ENCODE results near the gene MACROD2.

MACROD2 gene

GRCh38 chr20:14342918-14343317 lies 347.6 kb downstream of the MACROD2 start:
- H3K4me3 ChIP-seq (ENCODE audit: low read depth, low read length) = no peak overlapping the region
- no peak for TF ChIP-seq CTCF (IDR thresholded peaks at IDR 0.05; ENCODE audit: borderline replicate concordance, insufficient read depth, low read depth, low read length)

GRCh38 chr20:14343491-14344065 lies 348.3 kb downstream of the MACROD2 start:
- H3K4me3 ChIP-seq (ENCODE audit: low read depth, low read length) = no peak overlapping the region
- no peak for TF ChIP-seq CTCF (IDR thresholded peaks at IDR 0.05; ENCODE audit: borderline replicate concordance, insufficient read depth, low read depth, low read length)

GRCh38 chr20:14344746-14345145 lies 349.4 kb downstream of the MACROD2 start:
- H3K4me3 ChIP-seq (ENCODE audit: low read depth, low read length) = no peak overlapping the region
- TF ChIP-seq CTCF (IDR thresholded peaks at IDR 0.05; ENCODE audit: borderline replicate concordance, insufficient read depth, low read depth, low read length) = no peak

DNA sequence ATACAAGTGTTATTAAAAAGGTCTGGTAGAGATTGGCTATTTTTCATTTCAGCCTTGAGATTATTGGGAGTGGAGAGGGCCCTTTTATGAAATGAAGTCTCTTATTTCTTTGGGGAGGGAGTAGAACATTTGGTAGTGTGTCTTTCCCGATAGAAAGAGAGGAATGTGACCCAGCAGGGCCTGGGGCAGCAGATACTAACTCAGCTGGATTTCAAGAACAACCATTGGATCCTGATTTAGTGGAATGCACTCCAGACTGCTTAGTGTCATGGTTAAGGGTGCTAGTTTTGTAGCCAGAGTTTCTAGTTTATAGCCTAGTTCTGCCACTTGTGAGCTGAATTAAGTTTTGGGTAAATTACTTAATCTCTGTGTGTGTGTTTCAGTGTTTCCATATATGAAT lies 360.5 kb downstream of the MACROD2 start:
- no peak for TF ChIP-seq CTCF (IDR thresholded peaks at IDR 0.05; ENCODE audit: borderline replicate concordance, insufficient read depth, low read depth, low read length)
- no peak overlapping the region for H3K4me3 ChIP-seq (ENCODE audit: low read depth, low read length)

GRCh38 chr20:14360416-14360815 lies 365.1 kb downstream of the MACROD2 start:
- no peak for TF ChIP-seq CTCF (IDR thresholded peaks at IDR 0.05; ENCODE audit: borderline replicate concordance, insufficient read depth, low read depth, low read length)
- H3K4me3 ChIP-seq (ENCODE audit: low read depth, low read length) = no peak overlapping the region

GRCh38 chr20:14361509-14362345 lies 366.4 kb downstream of the MACROD2 start:
- no peak for TF ChIP-seq CTCF (IDR thresholded peaks at IDR 0.05; ENCODE audit: borderline replicate concordance, insufficient read depth, low read depth, low read length)
- no peak overlapping the region for H3K4me3 ChIP-seq (ENCODE audit: low read depth, low read length)

- no peak overlapping the region for H3K4me3 ChIP-seq (ENCODE audit: low read depth, low read length)
- no peak for TF ChIP-seq CTCF (IDR thresholded peaks at IDR 0.05; ENCODE audit: borderline replicate concordance, insufficient read depth, low read depth, low read length)
These were observed 378.9 kb downstream of the MACROD2 start for GRCh38 chr20:14374196-14374595.

Data from GM12875 (cell line).